ENCODE data around the gene KNSTRN.
A peak's percentile ranks its signal among the peaks of the same experiment; 100 is the strongest.

The KNSTRN gene

GRCh38 chr15:40345867-40346578, 36.5 kb upstream of the KNSTRN start:
- DNase-seq (ENCODE audit: low read depth), result no peak

GRCh38 chr15:40346579-40347558, 35.7 kb upstream of the KNSTRN start:
- no peak for DNase-seq (ENCODE audit: low read depth)

- DNase-seq (ENCODE audit: low read depth), result no peak
Observed at GRCh38 chr15:40347559-40348473, 34.7 kb upstream of the KNSTRN start.

GRCh38 chr15:40348474-40348870, 34.0 kb upstream of the KNSTRN start:
- DNase-seq (ENCODE audit: low read depth), result no peak

GRCh38 chr15:40349163-40349562, 33.4 kb upstream of the KNSTRN start:
- DNase-seq (ENCODE audit: low read depth), result no peak

GRCh38 chr15:40352281-40352901, 30.1 kb upstream of the KNSTRN start:
- no peak for DNase-seq (ENCODE audit: low read depth)

GRCh38 chr15:40353697-40354096, 28.8 kb upstream of the KNSTRN start:
- DNase-seq (ENCODE audit: low read depth), result no peak

GRCh38 chr15:40354408-40355171, 27.9 kb upstream of the KNSTRN start:
- no peak for DNase-seq (ENCODE audit: low read depth)

GRCh38 chr15:40355976-40356585, 26.4 kb upstream of the KNSTRN start:
- no peak for DNase-seq (ENCODE audit: low read depth)

- no peak for DNase-seq (ENCODE audit: low read depth)
Observed at GRCh38 chr15:40357246-40357645, 25.3 kb upstream of the KNSTRN start.

GRCh38 chr15:40357723-40358470, 24.6 kb upstream of the KNSTRN start, which contains the start of gene DISP2:
Gene DISP2 (plus strand): TSS chr15:40358219. CDS start chr15:40358322, 103 bp downstream.
- peak; percentile 62 for DNase-seq (ENCODE audit: low read depth)

GRCh38 chr15:40358471-40359353, 23.8 kb upstream of the KNSTRN start:
- DNase-seq (ENCODE audit: low read depth), result no peak

- DNase-seq (ENCODE audit: low read depth), result no peak
Observed at GRCh38 chr15:40360015-40360414, 22.5 kb upstream of the KNSTRN start.

GRCh38 chr15:40361640-40362039, 20.9 kb upstream of the KNSTRN start:
- no peak for DNase-seq (ENCODE audit: low read depth)

GRCh38 chr15:40363611-40364010, 18.9 kb upstream of the KNSTRN start:
- no peak for DNase-seq (ENCODE audit: low read depth)

- DNase-seq (ENCODE audit: low read depth), result no peak
Observed at GRCh38 chr15:40364251-40364650, 18.3 kb upstream of the KNSTRN start.

- no peak for DNase-seq (ENCODE audit: low read depth)
Observed at GRCh38 chr15:40365016-40365415, 17.5 kb upstream of the KNSTRN start.

Data from iris pigment epithelial cell (primary cell).